NCI-H82 treated with DMSO at 0.1 percent for 48 hours (cell line): Measurements from ENCODE around the gene VCX2.
"Not testable (repeated sequence)": the region's sequence is repeated elsewhere in the genome, so short reads cannot be mapped to it uniquely, and the experiment has no call there.

ENCODE experiments used
- DNase-seq: peaks from one replicate; lab custom pipeline; 2025; ENCODE audit not compliant: unreplicated experiment; lab: John Stamatoyannopoulos, UW

The VCX2 gene

GRCh38 chrX:8125566-8125965 lies 45.5 kb downstream of the VCX2 start:
- no peak for DNase-seq

GRCh38 chrX:8122538-8122937 lies 48.5 kb downstream of the VCX2 start:
- no peak for DNase-seq

- DNase-seq = not testable (repeated sequence)
These were observed 49.7 kb downstream of the VCX2 start for GRCh38 chrX:8121391-8121790.
